LNCAP (cell line): ENCODE measurements around the gene PINLYP.

Experiments
- CTCF ChIP-seq: fragments of 450-650 bp; IDR thresholded peaks from 2 replicates; pipeline ENCODE4 v1.5.1; 2017; ENCODE audit warnings: mild to moderate bottlenecking

Gene PINLYP

GRCh38 chr19:43628646-43629326 lies 53.2 kb downstream of the PINLYP start:
- no peak for TF ChIP-seq CTCF

GRCh38 chr19:43631491-43631890 lies 55.9 kb downstream of the PINLYP start:
- TF ChIP-seq CTCF = no peak
